Choroid plexus epithelial cell (primary cell): ENCODE data around the gene ACBD6.

Experiments
- DNase-seq: peaks from one replicate; pipeline ENCODE4 v3.0.0-alpha.2; 2010; ENCODE audit warnings: low read depth
- H3K4me3 ChIP-seq: 2 replicates; pipeline ENCODE4 v1.5.1; 2011; ENCODE audit warnings: low read depth, mild to moderate bottlenecking, control low read depth, low read length, moderate library complexity
- TF ChIP-seq, protein P1 (sequence below): conservative IDR thresholded peaks from 2 replicates; pipeline ENCODE4 v1.5.1; 2011; ENCODE audit warnings: low read depth, mild to moderate bottlenecking, control low read depth, inconsistent platforms, low read length, moderate library complexity

ACBD6 gene

GRCh38 chr1:180288940-180289339 lies 213.4 kb downstream of the ACBD6 start:
- no peak overlapping the region for H3K4me3 ChIP-seq
- TF ChIP-seq, protein P1, sequence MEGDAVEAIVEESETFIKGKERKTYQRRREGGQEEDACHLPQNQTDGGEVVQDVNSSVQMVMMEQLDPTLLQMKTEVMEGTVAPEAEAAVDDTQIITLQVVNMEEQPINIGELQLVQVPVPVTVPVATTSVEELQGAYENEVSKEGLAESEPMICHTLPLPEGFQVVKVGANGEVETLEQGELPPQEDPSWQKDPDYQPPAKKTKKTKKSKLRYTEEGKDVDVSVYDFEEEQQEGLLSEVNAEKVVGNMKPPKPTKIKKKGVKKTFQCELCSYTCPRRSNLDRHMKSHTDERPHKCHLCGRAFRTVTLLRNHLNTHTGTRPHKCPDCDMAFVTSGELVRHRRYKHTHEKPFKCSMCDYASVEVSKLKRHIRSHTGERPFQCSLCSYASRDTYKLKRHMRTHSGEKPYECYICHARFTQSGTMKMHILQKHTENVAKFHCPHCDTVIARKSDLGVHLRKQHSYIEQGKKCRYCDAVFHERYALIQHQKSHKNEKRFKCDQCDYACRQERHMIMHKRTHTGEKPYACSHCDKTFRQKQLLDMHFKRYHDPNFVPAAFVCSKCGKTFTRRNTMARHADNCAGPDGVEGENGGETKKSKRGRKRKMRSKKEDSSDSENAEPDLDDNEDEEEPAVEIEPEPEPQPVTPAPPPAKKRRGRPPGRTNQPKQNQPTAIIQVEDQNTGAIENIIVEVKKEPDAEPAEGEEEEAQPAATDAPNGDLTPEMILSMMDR: no peak
- DNase-seq: no peak

GRCh38 chr1:180287988-180288705 lies 214.2 kb downstream of the ACBD6 start:
- no peak for DNase-seq
- H3K4me3 ChIP-seq: no peak overlapping the region
- TF ChIP-seq, protein P1: no peak

- no peak overlapping the region for H3K4me3 ChIP-seq
- TF ChIP-seq, protein P1: no peak
- no peak for DNase-seq
Observed at GRCh38 chr1:180286417-180286816, 216.0 kb downstream of the ACBD6 start.

- no peak overlapping the region for H3K4me3 ChIP-seq
- no peak for DNase-seq
- TF ChIP-seq, protein P1: no peak
Observed at GRCh38 chr1:180283098-180283497, 219.3 kb downstream of the ACBD6 start.

DNA sequence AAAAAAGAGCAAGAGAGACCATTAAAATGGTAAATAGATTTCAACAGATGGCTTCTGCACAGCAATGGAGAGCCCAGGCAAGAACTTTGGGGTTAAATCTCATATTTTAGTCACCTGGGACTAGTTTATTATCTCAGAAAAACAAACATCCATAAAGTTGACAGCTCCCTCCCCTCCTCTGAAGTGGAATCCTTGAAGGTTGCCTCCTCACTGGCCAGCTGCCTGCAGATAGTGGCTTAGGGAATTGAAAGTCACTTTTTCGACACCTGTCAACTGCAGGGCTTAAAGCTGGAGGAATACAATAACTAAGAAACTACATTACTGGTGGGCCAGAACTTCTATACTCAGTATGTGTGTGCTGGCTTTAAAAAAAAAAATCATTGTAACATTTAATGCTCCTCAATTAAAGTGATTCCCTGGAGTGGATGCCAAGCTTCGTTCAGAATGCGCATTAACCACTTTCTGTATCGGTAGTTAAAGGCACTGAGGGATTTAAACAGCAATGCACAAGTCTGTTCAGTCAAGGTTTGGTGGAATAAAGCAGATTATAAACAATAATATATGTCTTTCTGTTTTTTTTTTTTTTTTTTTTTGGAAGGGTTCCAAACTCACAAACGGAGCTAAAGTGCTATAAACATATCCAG lies 219.9 kb downstream of the ACBD6 start:
- no peak for DNase-seq
- TF ChIP-seq, protein P1: no peak
- H3K4me3 ChIP-seq: no peak overlapping the region

GRCh38 chr1:180281490-180281889 lies 220.9 kb downstream of the ACBD6 start:
- TF ChIP-seq, protein P1: no peak
- DNase-seq: no peak
- H3K4me3 ChIP-seq: no peak overlapping the region

GRCh38 chr1:180280617-180281016 lies 221.8 kb downstream of the ACBD6 start:
- no peak overlapping the region for H3K4me3 ChIP-seq
- no peak for DNase-seq
- TF ChIP-seq, protein P1: no peak
